ENCODE results near the gene CEBPB.

GRCh38 chr20:50218987-50219435 lies 28.4 kb downstream of the CEBPB start:
- TF ChIP-seq CTCF (IDR thresholded peaks at IDR 0.05; ENCODE audit: low read depth, low read length, missing input control) = no peak
- no peak for TF ChIP-seq GABPA (IDR thresholded peaks at IDR 0.05 in 1 of 2, conservative IDR thresholded peaks at IDR 0.05 in 1 of 2)
- TF ChIP-seq YY1 (IDR thresholded peaks at IDR 0.05) = no peak
- TF ChIP-seq RXRA (IDR thresholded peaks at IDR 0.05) = no peak
- TF ChIP-seq TAF1 (conservative IDR thresholded peaks at IDR 0.05) = no peak
- TF ChIP-seq ATF3 (IDR thresholded peaks at IDR 0.05) = no peak
- no peak for TF ChIP-seq MAX (IDR thresholded peaks at IDR 0.05)
- TF ChIP-seq ZBTB33 (IDR thresholded peaks at IDR 0.05) = no peak
- no peak for TF ChIP-seq RAD21 (IDR thresholded peaks at IDR 0.05)
- no peak for TF ChIP-seq EGR1 (IDR thresholded peaks at IDR 0.05; ENCODE audit: low read depth in 2 of 2)
- TF ChIP-seq REST (IDR thresholded peaks at IDR 0.05) = no peak
- TF ChIP-seq SP1 (IDR thresholded peaks at IDR 0.05) = no peak
- no peak for TF ChIP-seq HNF4G (IDR thresholded peaks at IDR 0.05)
- no peak for TF ChIP-seq FOXA1 (IDR thresholded peaks at IDR 0.05)

Measured in liver (tissue), 3 donors.